Measurements from ENCODE around the gene SLC22A23.

DNA sequence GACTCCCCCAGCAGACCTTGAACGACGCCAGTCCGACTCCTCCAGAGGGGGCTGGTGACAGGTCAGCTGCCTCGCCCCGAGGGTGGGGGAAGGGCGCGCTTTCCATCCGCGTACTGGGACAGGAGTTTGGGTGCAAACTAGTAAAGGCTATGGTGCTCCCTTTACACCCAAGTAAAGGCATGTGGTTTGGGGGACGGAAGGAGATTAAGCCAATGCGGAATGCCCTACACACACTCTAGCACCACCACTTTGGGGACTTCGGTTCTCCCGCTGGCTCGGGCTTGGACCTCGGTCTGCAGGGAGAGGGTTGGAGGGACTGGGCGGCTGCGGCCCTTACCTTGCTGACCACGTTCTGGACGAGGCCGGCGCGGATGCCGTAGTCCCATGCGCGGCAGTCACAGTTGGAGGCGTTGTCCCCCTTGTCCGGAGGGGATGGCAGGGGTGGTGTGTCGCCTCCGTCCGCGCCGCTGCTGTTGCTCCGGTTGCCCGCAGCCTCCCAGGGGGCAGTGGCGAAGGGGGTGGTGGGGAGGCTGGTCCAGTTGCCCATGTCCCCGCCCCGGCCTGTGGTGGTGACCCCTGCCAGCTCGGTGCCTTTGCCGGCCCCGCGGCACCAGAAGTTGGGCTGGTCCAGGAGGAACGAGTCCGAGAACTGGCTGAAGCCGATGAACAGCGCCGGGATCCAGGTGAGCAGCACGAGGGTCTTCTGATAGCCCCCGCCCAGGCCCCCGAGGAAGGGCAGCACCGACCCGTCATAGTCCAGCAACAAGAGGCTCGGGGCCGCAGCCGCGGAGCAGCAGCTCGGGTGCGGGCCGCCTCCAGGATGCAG lies 1.1 kb downstream of the SLC22A23 start:
- no peak for TF ChIP-seq CTCF (IDR thresholded peaks at IDR 0.05)
- no peak for TF ChIP-seq ZFX (IDR thresholded peaks at IDR 0.05; ENCODE audit: borderline replicate concordance)

Data from 22Rv1 (cell line).